Activated CD8-positive, alpha-beta T cell treated with anti-CD3 and anti-CD28 coated beads for 36 hours (primary cell): ENCODE results near the gene KCNK6. TPM values are rescaled to one million over a fixed set of nuclear protein-coding genes. Genes with fewer than 3 reads are reported as not detected.

Experiments used
- ATAC-seq: fragments of 200-7000 bp; cut with Tn5 transposase; one replicate; pipeline ENCODE4 v1.10.0; 2021; ENCODE audit warnings: mild to moderate bottlenecking, moderate library complexity
- CTCF ChIA-PET: fragments of 350-600 bp; sonication (Branson Sonifier 250); formaldehyde crosslinking; loops from one replicate; lab custom pipeline; 2021; ENCODE audit warnings: antibody characterized with exemption; lab: Charles Lee
- POLR2A ChIA-PET: fragments of 350-600 bp; sonication (Branson Sonifier 250); formaldehyde crosslinking; loops from one replicate; lab custom pipeline; 2021; ENCODE audit warnings: antibody characterized with exemption; lab: Charles Lee
- DNase-seq: peaks from one replicate; pipeline ENCODE4 v3.0.0-alpha.2; 2020
- H3K27ac Mint-ChIP-seq: one replicate; pipeline ENCODE4 v1.8.0; 2021; ENCODE audit warnings: mild to moderate bottlenecking, mixed read lengths
- H3K27me3 Mint-ChIP-seq: one replicate; pipeline ENCODE4 v1.8.0; 2021; ENCODE audit warnings: mixed read lengths
- H3K36me3 Mint-ChIP-seq: one replicate; pipeline ENCODE4 v1.8.0; 2021; ENCODE audit warnings: low read depth, mixed read lengths
- H3K4me1 Mint-ChIP-seq: one replicate; pipeline ENCODE4 v1.8.0; 2021; ENCODE audit warnings: low read depth, mixed read lengths
- H3K4me3 Mint-ChIP-seq: one replicate; pipeline ENCODE4 v1.8.0; 2021; ENCODE audit warnings: mild to moderate bottlenecking, moderate library complexity, mixed read lengths
- H3K9me3 Mint-ChIP-seq: one replicate; pipeline ENCODE4 v1.8.0; 2021; ENCODE audit warnings: mixed read lengths
- intact Hi-C: fragments of 100-400 bp; cut with micrococcal nuclease; formaldehyde crosslinking; loops from one replicate; pipeline ENCODE4 v1.10.0; 2022
- total RNA-seq, 2 experiments: library from RNA; stranded (reverse); gene quantifications; one replicate each; pipeline ENCODE4 v1.2.3, GENCODE V29; 2021
- TF ChIP-seq, protein P1 (sequence below): fragments of 200-600 bp; IDR thresholded peaks from one replicate; pipeline ENCODE4 v1.8.0; 2022; ENCODE audit warnings: antibody characterized with exemption, mild to moderate bottlenecking

The KCNK6 gene
- total RNA-seq, 2 experiments from 2014 or later: 10.3 to 11.9 TPM

GRCh38 chr19:38298821-38299680 lies 20.6 kb upstream of the KCNK6 start:
- TF ChIP-seq, protein P1, sequence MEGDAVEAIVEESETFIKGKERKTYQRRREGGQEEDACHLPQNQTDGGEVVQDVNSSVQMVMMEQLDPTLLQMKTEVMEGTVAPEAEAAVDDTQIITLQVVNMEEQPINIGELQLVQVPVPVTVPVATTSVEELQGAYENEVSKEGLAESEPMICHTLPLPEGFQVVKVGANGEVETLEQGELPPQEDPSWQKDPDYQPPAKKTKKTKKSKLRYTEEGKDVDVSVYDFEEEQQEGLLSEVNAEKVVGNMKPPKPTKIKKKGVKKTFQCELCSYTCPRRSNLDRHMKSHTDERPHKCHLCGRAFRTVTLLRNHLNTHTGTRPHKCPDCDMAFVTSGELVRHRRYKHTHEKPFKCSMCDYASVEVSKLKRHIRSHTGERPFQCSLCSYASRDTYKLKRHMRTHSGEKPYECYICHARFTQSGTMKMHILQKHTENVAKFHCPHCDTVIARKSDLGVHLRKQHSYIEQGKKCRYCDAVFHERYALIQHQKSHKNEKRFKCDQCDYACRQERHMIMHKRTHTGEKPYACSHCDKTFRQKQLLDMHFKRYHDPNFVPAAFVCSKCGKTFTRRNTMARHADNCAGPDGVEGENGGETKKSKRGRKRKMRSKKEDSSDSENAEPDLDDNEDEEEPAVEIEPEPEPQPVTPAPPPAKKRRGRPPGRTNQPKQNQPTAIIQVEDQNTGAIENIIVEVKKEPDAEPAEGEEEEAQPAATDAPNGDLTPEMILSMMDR: no peak
- Mint-ChIP-seq H3K4me1 (no peaks in the 10 kb centered on the region), H3K27ac (no peak overlapping the region), H3K9me3 (no peaks in the 10 kb centered on the region), H3K4me3 (no peak overlapping the region), H3K27me3 (no peaks in the 10 kb centered on the region), H3K36me3 (no peaks in the 10 kb centered on the region)
- intact Hi-C loops: no loop called here
- DNase-seq: no peak
- no peak for ATAC-seq
- POLR2A ChIA-PET: interaction anchor here (0.5 kb wide), 1 partner anchor 606 kb away, joined by 3 read pairs; no protein-coding TSS in a partner anchor
- CTCF ChIA-PET: interaction anchor here (0.9 kb wide), 1 partner anchor 55 kb away, joined by 4 read pairs; no protein-coding TSS in a partner anchor

- POLR2A ChIA-PET: no interaction called here
- Mint-ChIP-seq H3K27me3 (no peaks in the 10 kb centered on the region), H3K27ac (no peak within 1 kb of the TSS), H3K9me3 (no peaks in the 10 kb centered on the region), H3K4me3 (no peak within 1 kb of the TSS), H3K36me3 (peaks cover 9% of the 10 kb centered on the region), H3K4me1 (no peaks in the 10 kb centered on the region)
- TF ChIP-seq, protein P1: no peak
- CTCF ChIA-PET: no interaction called here
- intact Hi-C loops: no loop called here
- ATAC-seq (no peak), DNase-seq (no peak)
Observed at GRCh38 chr19:38303517-38304351, 15.9 kb upstream of the KCNK6 start, which contains the start of gene C19orf33. Gene C19orf33 (plus strand): TSS chr19:38304251. CDS start chr19:38304262, 11 bp downstream.

- no peaks in the 10 kb centered on the region for H3K9me3 Mint-ChIP-seq
Observed at GRCh38 chr19:38304352-38304865, 15.2 kb upstream of the KCNK6 start.

GRCh38 chr19:38304866-38305429 lies 14.7 kb upstream of the KCNK6 start:
- ATAC-seq: no peak
- CTCF ChIA-PET: no interaction called here
- no peak for DNase-seq
- H3K36me3 Mint-ChIP-seq: peaks cover 9% of the 10 kb centered on the region
- POLR2A ChIA-PET: no interaction called here
- intact Hi-C loops: no loop called here
- no peaks in the 10 kb centered on the region for H3K9me3 Mint-ChIP-seq
- no peak overlapping the region for H3K27ac Mint-ChIP-seq
- TF ChIP-seq, protein P1: no peak
- no peaks in the 10 kb centered on the region for H3K4me1 Mint-ChIP-seq
- no peaks in the 10 kb centered on the region for H3K27me3 Mint-ChIP-seq
- H3K4me3 Mint-ChIP-seq: no peak overlapping the region

More at GRCh38 chr19:38304352-38304865, 15.2 kb upstream of the KCNK6 start:
- ChIA-PET CTCF (no interaction called here), POLR2A (no interaction called here)
- DNase-seq (no peak), ATAC-seq (no peak)
- H3K27ac Mint-ChIP-seq: no peak overlapping the region
- no peaks in the 10 kb centered on the region for H3K4me1 Mint-ChIP-seq
- H3K36me3 Mint-ChIP-seq: peaks cover 9% of the 10 kb centered on the region
- no peaks in the 10 kb centered on the region for H3K27me3 Mint-ChIP-seq
- intact Hi-C loops: no loop called here
- TF ChIP-seq, protein P1: no peak
- H3K4me3 Mint-ChIP-seq: no peak overlapping the region
